ENCODE results near the gene ARID3C. TPM values are rescaled to one million over a fixed set of nuclear protein-coding genes. Genes with fewer than 3 reads are reported as not detected.

Gene ARID3C
- polyA plus RNA-seq, 2 of the 4 experiments (the other 2 are of a cell fraction) = 0.09 to 0.12 TPM

DNA sequence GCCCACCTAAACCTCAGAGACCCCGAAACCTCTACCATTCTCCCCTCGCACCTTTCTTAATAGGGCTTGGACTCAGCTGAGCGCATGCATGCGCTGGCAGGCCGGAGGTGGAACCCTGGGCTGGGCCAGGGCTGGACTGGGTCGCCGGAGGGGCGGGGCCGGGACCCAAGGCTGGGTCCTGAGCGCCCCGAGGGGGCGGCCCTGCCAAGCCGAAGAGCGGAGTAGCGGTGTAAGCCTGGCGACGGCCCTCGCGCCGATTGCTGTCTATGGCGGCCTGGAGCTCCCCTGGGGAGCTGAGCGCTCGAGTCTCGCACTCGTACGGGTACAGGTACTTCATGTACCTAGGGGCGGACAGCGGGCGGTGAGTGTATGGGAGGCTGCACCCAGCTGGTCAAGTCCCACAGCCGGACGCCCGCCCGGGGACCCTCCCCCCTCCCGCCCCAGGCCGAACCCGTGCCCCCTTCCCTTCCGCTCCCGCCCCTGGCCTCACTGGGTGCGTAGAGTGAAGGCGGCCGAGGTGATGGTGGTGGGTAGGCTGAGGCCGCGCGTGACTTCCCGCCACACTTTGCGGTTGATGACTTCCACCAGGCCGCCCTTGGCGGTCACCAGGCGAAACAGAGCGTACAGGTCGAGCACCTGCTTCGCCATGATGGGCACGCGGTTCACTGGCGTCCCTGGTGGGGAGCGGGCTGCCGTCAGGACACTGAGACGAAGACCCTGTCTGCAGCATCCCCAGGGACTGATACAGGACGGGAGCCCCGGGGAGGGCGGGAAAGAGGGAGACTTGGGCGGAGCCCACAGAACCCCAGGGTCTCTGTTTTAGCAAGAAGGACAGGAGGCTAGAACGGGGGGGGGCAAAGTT lies 5.3 kb downstream of the ARID3C start:
- FAIRE-seq (no peak), ATAC-seq (no peak), DNase-seq (ENCODE audit: low read depth in 1 of 2, low spot score in 1 of 2) (no peak)
- Histone ChIP-seq H3K4me1 (peaks cover 6% of the 10 kb centered on the region; the same call in 2 of the 3 replicates), H3K4me3 (no peak overlapping the region), H3K9me3 (no peaks in the 10 kb centered on the region), H3K4me2 (no peak overlapping the region), H3K27ac (no peak overlapping the region)
- 85% methylated on average over 50 of the region's 63 CpGs for WGBS (ENCODE audit: missing lambda C conversion rate)
- no peak for TF ChIP-seq RFX5 (IDR thresholded peaks at IDR 0.05)
- TF ChIP-seq RARB (CRISPR knock-in tag; IDR thresholded peaks at IDR 0.05) = no peak
- no peak for TF ChIP-seq EHMT2 (IDR thresholded peaks at IDR 0.05; ENCODE audit: low read depth)
- TF ChIP-seq EP300 (IDR thresholded peaks at IDR 0.05) = no peak
- TF ChIP-seq, protein P1, sequence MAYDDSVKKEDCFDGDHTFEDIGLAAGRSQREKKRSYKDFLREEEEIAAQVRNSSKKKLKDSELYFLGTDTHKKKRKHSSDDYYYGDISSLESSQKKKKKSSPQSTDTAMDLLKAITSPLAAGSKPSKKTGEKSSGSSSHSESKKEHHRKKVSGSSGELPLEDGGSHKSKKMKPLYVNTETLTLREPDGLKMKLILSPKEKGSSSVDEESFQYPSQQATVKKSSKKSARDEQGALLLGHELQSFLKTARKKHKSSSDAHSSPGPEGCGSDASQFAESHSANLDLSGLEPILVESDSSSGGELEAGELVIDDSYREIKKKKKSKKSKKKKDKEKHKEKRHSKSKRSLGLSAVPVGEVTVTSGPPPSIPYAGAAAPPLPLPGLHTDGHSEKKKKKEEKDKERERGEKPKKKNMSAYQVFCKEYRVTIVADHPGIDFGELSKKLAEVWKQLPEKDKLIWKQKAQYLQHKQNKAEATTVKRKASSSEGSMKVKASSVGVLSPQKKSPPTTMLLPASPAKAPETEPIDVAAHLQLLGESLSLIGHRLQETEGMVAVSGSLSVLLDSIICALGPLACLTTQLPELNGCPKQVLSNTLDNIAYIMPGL (CRISPR knock-in tag; IDR thresholded peaks at IDR 0.05; ENCODE audit: borderline replicate concordance) = no peak
- no peak for TF ChIP-seq EHF (CRISPR knock-in tag; IDR thresholded peaks at IDR 0.05)
- TF ChIP-seq FOSL2 (IDR thresholded peaks at IDR 0.05) = no peak
- TF ChIP-seq FOSL2 (CRISPR knock-in tag; IDR thresholded peaks at IDR 0.05) = no peak
- TF ChIP-seq NPAS2 (CRISPR knock-in tag; IDR thresholded peaks at IDR 0.05; ENCODE audit: borderline replicate concordance) = no peak
- TF ChIP-seq HOXA7 (CRISPR knock-in tag; IDR thresholded peaks at IDR 0.05) = no peak
- no peak for TF ChIP-seq RNF2 (IDR thresholded peaks at IDR 0.05; ENCODE audit: borderline replicate concordance, low read depth)
- TF ChIP-seq, protein P2, sequence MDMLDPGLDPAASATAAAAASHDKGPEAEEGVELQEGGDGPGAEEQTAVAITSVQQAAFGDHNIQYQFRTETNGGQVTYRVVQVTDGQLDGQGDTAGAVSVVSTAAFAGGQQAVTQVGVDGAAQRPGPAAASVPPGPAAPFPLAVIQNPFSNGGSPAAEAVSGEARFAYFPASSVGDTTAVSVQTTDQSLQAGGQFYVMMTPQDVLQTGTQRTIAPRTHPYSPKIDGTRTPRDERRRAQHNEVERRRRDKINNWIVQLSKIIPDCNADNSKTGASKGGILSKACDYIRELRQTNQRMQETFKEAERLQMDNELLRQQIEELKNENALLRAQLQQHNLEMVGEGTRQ (IDR thresholded peaks at IDR 0.05) = no peak
- no peak for TF ChIP-seq CHD2 (IDR thresholded peaks at IDR 0.05; ENCODE audit: low read length, partially characterized antibody)
- no peak for TF ChIP-seq ESRRA (IDR thresholded peaks at IDR 0.05; ENCODE audit: borderline replicate concordance, low read length)
- TF ChIP-seq ZFP36 (IDR thresholded peaks at IDR 0.05; ENCODE audit: borderline replicate concordance, partially characterized antibody) = no peak
- no peak for TF ChIP-seq NR3C1 (IDR thresholded peaks at IDR 0.05)
- TF ChIP-seq FOXS1 (CRISPR knock-in tag; IDR thresholded peaks at IDR 0.05) = no peak
- CTCF ChIA-PET = interaction anchor here (0.8 to 7.4 kb wide), 7 partner anchors 10 to 79 kb away, joined by 3 to 118 read pairs (median 4); partner anchors contain the start of genes RPP25L and SIGMAR1
- POLR2A ChIA-PET = interaction anchor here (0.6 kb wide), 1 partner anchor 246 kb away, joined by 4 read pairs; no protein-coding TSS in a partner anchor

DNA sequence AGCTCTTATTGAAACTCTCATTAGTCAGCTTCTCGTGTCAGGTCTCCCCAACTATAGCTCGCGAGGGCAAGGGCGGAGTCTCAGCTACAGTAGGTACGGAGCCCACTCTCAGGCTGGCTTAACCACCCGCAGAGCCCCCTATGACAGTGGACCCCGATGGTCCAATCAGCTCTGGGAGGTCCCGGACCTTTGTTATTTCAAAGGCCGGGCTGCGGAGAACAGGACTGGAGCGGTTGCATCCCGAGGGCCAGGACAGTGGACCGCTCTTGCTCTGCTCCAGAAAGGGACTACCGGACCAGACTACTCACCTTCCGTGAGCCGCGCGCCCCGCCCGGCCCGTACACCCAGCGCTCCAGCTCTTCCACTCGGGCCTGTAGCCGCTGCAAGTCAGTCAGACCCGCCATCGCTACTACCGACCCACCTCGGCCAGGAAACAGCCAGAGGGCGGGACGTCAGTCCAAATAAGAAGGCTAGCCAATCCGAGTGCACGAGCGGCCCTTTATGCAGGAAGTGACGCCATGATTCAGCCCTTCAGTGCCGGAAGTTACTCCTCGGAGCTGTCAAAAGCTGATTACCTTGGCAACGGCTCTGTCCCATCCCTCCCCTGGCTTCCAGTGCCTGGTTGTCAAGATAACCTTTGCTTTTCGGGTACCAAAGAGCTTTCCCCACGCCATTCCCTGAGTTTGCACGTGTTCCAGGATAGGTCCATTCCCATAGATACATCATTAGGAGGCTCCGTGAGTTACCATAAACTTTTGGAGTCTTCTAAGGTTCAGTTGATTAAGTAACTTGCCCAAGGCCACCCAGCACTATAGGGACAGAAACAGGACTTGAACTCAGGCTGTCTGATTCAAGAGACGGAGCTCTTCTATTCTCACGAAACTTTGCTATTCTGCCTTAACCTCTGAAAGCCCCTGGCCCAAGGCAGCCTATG lies 8.5 kb downstream of the ARID3C start, which contains the start of gene DCTN3:
TSS of gene DCTN3 (minus strand) at position 435 of the 934 bp plus-strand sequence. CDS start at position 404, 31 bp downstream.
- CTCF ChIA-PET = interaction anchor here (0.6 to 7.4 kb wide), 12 partner anchors 8 to 944 kb away, joined by 3 to 118 read pairs (median 4); partner anchors contain the start of genes GALT, RPP25L and SIGMAR1
- FAIRE-seq (peak; percentile 98), DNase-seq (ENCODE audit: low read depth in 1 of 2, low spot score in 1 of 2) (peak; percentile 93 to 97), ATAC-seq (peak; percentile 96 to 99)
- Histone ChIP-seq H3K4me1 (peaks cover 6% of the 10 kb centered on the region; the same call in 2 of the 3 replicates), H3K27ac (peak within 1 kb of the TSS; percentile 63 to 80), H3K9me3 (no peaks in the 10 kb centered on the region), H3K4me3 (peak within 1 kb of the TSS; percentile 81), H3K4me2 (peak within 1 kb of the TSS; percentile 93)
- WGBS (ENCODE audit: missing lambda C conversion rate) = 4% methylated on average over 40 of the region's 43 CpGs
- no peak for TF ChIP-seq MYC (IDR thresholded peaks at IDR 0.05; ENCODE audit: borderline replicate concordance, low read length)
- TF ChIP-seq NR3C1 (IDR thresholded peaks at IDR 0.05) = no peak
- TF ChIP-seq, protein P2 (IDR thresholded peaks at IDR 0.05) = no peak
- 0 out of 2 replicates have a peak, but pooled peaks have one; percentile 26 for TF ChIP-seq PHF8 (IDR thresholded peaks at IDR 0.05; ENCODE audit: borderline replicate concordance, low read depth)
- peak; percentile 30; the same call in 1 of the 2 replicates for TF ChIP-seq POLR2A (IDR thresholded peaks at IDR 0.05; ENCODE audit: low read length)
- no peak for TF ChIP-seq CHD4 (IDR thresholded peaks at IDR 0.05; ENCODE audit: borderline replicate concordance)
- no peak for TF ChIP-seq RCOR1 (IDR thresholded peaks at IDR 0.05; ENCODE audit: low read depth, low read length)
- TF ChIP-seq, protein P3, sequence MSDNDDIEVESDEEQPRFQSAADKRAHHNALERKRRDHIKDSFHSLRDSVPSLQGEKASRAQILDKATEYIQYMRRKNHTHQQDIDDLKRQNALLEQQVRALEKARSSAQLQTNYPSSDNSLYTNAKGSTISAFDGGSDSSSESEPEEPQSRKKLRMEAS (IDR thresholded peaks at IDR 0.05) = peak; percentile 42; the same call in 1 of the 2 replicates
- POLR2A ChIA-PET = interaction anchor here (0.5 to 1.2 kb wide), 6 partner anchors 11 to 26 kb away, joined by 3 to 12 read pairs (median 5); partner anchors contain the start of genes GALT and SIGMAR1

Data from A549 (cell line).